Neuron (in vitro differentiated cells): Measurements from ENCODE around the gene KCNB1.
A peak's percentile ranks its signal among the peaks of the same experiment; 100 is the strongest.

Experiments
- H2AFZ ChIP-seq: one replicate; pipeline ENCODE4 v1.6.1; 2013; ENCODE audit warnings: low read depth, mild to moderate bottlenecking, inconsistent platforms, low read length, moderate library complexity
- H3K27me3 ChIP-seq: one replicate; pipeline ENCODE4 v1.6.1; 2013; ENCODE audit warnings: low read length; ENCODE audit not compliant: insufficient read depth
- H3K36me3 ChIP-seq: one replicate; pipeline ENCODE4 v1.6.1; 2013; ENCODE audit warnings: low read length; ENCODE audit not compliant: insufficient read depth
- H3K4me1 ChIP-seq: one replicate; pipeline ENCODE4 v1.6.1; 2013; ENCODE audit warnings: low read length; ENCODE audit not compliant: insufficient read depth
- H3K4me3 ChIP-seq: 2 replicates; pipeline ENCODE4 v1.5.1; 2013; ENCODE audit warnings: mild to moderate bottlenecking, low read length, moderate library complexity
- H3K9me3 ChIP-seq: one replicate; pipeline ENCODE4 v1.6.1; 2013; ENCODE audit warnings: low read length

KCNB1 gene

GRCh38 chr20:49393803-49394202, 88.7 kb downstream of the KCNB1 start:
- Histone ChIP-seq H3K4me1 (no peaks in the 10 kb centered on the region), H3K36me3 (no peaks in the 10 kb centered on the region), H3K4me3 (no peak overlapping the region), H3K9me3 (no peaks in the 10 kb centered on the region), H2AFZ (no peak overlapping the region), H3K27me3 (no peaks in the 10 kb centered on the region)

GRCh38 chr20:49392745-49393144, 89.7 kb downstream of the KCNB1 start:
- no peaks in the 10 kb centered on the region for H3K27me3 ChIP-seq
- H2AFZ ChIP-seq = no peak overlapping the region
- H3K36me3 ChIP-seq = no peaks in the 10 kb centered on the region
- H3K9me3 ChIP-seq = no peaks in the 10 kb centered on the region
- no peaks in the 10 kb centered on the region for H3K4me1 ChIP-seq
- no peak overlapping the region for H3K4me3 ChIP-seq

GRCh38 chr20:49391404-49392245, 90.8 kb downstream of the KCNB1 start:
- Histone ChIP-seq H3K9me3 (no peaks in the 10 kb centered on the region), H3K4me1 (no peaks in the 10 kb centered on the region), H3K27me3 (no peaks in the 10 kb centered on the region), H2AFZ (no peak overlapping the region), H3K36me3 (no peaks in the 10 kb centered on the region), H3K4me3 (no peak overlapping the region)

GRCh38 chr20:49389854-49390253, 92.6 kb downstream of the KCNB1 start:
- H3K4me1 ChIP-seq = no peaks in the 10 kb centered on the region
- H3K9me3 ChIP-seq = no peaks in the 10 kb centered on the region
- H2AFZ ChIP-seq = no peak overlapping the region
- H3K36me3 ChIP-seq = no peaks in the 10 kb centered on the region
- no peaks in the 10 kb centered on the region for H3K27me3 ChIP-seq
- no peak overlapping the region for H3K4me3 ChIP-seq

- H3K4me3 ChIP-seq = no peak overlapping the region
- H3K27me3 ChIP-seq = no peaks in the 10 kb centered on the region
- no peak overlapping the region for H2AFZ ChIP-seq
- no peaks in the 10 kb centered on the region for H3K9me3 ChIP-seq
- H3K36me3 ChIP-seq = no peaks in the 10 kb centered on the region
- no peaks in the 10 kb centered on the region for H3K4me1 ChIP-seq
Measured at GRCh38 chr20:49388744-49389143, 93.7 kb downstream of the KCNB1 start.

- no peaks in the 10 kb centered on the region for H3K36me3 ChIP-seq
- H3K4me1 ChIP-seq = no peaks in the 10 kb centered on the region
- H3K4me3 ChIP-seq = no peak overlapping the region
- no peaks in the 10 kb centered on the region for H3K27me3 ChIP-seq
- no peak overlapping the region for H2AFZ ChIP-seq
- no peaks in the 10 kb centered on the region for H3K9me3 ChIP-seq
Measured at GRCh38 chr20:49387581-49387939, 94.9 kb downstream of the KCNB1 start.

GRCh38 chr20:49386848-49387580, 95.5 kb downstream of the KCNB1 start:
- Histone ChIP-seq H3K4me3 (no peak overlapping the region), H3K36me3 (no peaks in the 10 kb centered on the region), H3K9me3 (no peaks in the 10 kb centered on the region), H3K27me3 (no peaks in the 10 kb centered on the region), H2AFZ (no peak overlapping the region), H3K4me1 (no peaks in the 10 kb centered on the region)

- peaks cover 3% of the 10 kb centered on the region for H3K4me1 ChIP-seq
- H3K27me3 ChIP-seq = no peaks in the 10 kb centered on the region
- no peaks in the 10 kb centered on the region for H3K36me3 ChIP-seq
- H3K4me3 ChIP-seq = no peak overlapping the region
- H2AFZ ChIP-seq = no peak overlapping the region
- no peaks in the 10 kb centered on the region for H3K9me3 ChIP-seq
Measured at GRCh38 chr20:49385465-49385864, 97.0 kb downstream of the KCNB1 start.

- H2AFZ ChIP-seq = no peak overlapping the region
- H3K27me3 ChIP-seq = no peaks in the 10 kb centered on the region
- H3K4me3 ChIP-seq = no peak overlapping the region
- H3K4me1 ChIP-seq = peaks cover 10% of the 10 kb centered on the region
- no peaks in the 10 kb centered on the region for H3K9me3 ChIP-seq
- no peaks in the 10 kb centered on the region for H3K36me3 ChIP-seq
Measured at GRCh38 chr20:49384437-49385434, 97.7 kb downstream of the KCNB1 start.

- Histone ChIP-seq H3K4me3 (no peak overlapping the region), H3K36me3 (no peaks in the 10 kb centered on the region), H3K4me1 (peaks cover 12% of the 10 kb centered on the region), H3K9me3 (no peaks in the 10 kb centered on the region), H3K27me3 (no peaks in the 10 kb centered on the region), H2AFZ (no peak overlapping the region)
Measured at GRCh38 chr20:49381558-49382493, 100.6 kb downstream of the KCNB1 start.

- H3K27me3 ChIP-seq = no peaks in the 10 kb centered on the region
- no peaks in the 10 kb centered on the region for H3K36me3 ChIP-seq
- no peaks in the 10 kb centered on the region for H3K9me3 ChIP-seq
- H3K4me3 ChIP-seq = no peak overlapping the region
- peak overlapping the region; percentile 3 for H2AFZ ChIP-seq
- peaks cover 12% of the 10 kb centered on the region for H3K4me1 ChIP-seq
Measured at GRCh38 chr20:49380337-49380780, 102.1 kb downstream of the KCNB1 start.

GRCh38 chr20:49379338-49379737, 103.1 kb downstream of the KCNB1 start:
- no peaks in the 10 kb centered on the region for H3K27me3 ChIP-seq
- peaks cover 12% of the 10 kb centered on the region for H3K4me1 ChIP-seq
- no peak overlapping the region for H3K4me3 ChIP-seq
- H3K36me3 ChIP-seq = no peaks in the 10 kb centered on the region
- no peak overlapping the region for H2AFZ ChIP-seq
- H3K9me3 ChIP-seq = peaks cover 4% of the 10 kb centered on the region
